ENCODE results near the gene TBC1D5. TPM values are rescaled to one million over a fixed set of nuclear protein-coding genes. Genes with fewer than 3 reads are reported as not detected.

Gene TBC1D5
- polyA plus RNA-seq, 2 of the 4 experiments (the other 2 are of a cell fraction), result 36.7 to 72.2 TPM

- ATAC-seq (no peak), FAIRE-seq (no peak), DNase-seq (ENCODE audit: low read depth in 1 of 2, low spot score in 1 of 2) (no peak)
- Histone ChIP-seq H3K4me3 (no peak overlapping the region), H3K4me1 (no peaks in the 10 kb centered on the region), H3K4me2 (no peak overlapping the region), H3K27ac (no peak overlapping the region), H3K9me3 (0 out of 3 replicates have a peak, but pooled peaks cover 6% of the 10 kb centered on the region)
- POLR2A ChIA-PET, result no interaction called here
- 94% methylated on average over 15 of the region's 16 CpGs for WGBS (ENCODE audit: missing lambda C conversion rate)
- TF ChIP-seq PHF8 (IDR thresholded peaks at IDR 0.05; ENCODE audit: borderline replicate concordance, low read depth) (no peak), CHD4 (IDR thresholded peaks at IDR 0.05; ENCODE audit: borderline replicate concordance) (no peak), ZSCAN20 (CRISPR knock-in tag; IDR thresholded peaks at IDR 0.05) (no peak), HES2 (IDR thresholded peaks at IDR 0.05) (no peak), MYC (IDR thresholded peaks at IDR 0.05; ENCODE audit: borderline replicate concordance, low read length) (no peak), HOXB13 (CRISPR knock-in tag; IDR thresholded peaks at IDR 0.05; ENCODE audit: low read depth) (no peak), SREBF2 (IDR thresholded peaks at IDR 0.05) (no peak), HEYL (CRISPR knock-in tag; IDR thresholded peaks at IDR 0.05) (no peak), CTCF (IDR thresholded peaks at IDR 0.05) (no peak), ZNF302 (CRISPR knock-in tag; IDR thresholded peaks at IDR 0.05) (no peak), CBX2 (IDR thresholded peaks at IDR 0.05; ENCODE audit: borderline replicate concordance, low read depth) (no peak), BHLHE40 (IDR thresholded peaks at IDR 0.05; ENCODE audit: low read depth, low read length) (no peak)
- TF ChIP-seq, protein P1, sequence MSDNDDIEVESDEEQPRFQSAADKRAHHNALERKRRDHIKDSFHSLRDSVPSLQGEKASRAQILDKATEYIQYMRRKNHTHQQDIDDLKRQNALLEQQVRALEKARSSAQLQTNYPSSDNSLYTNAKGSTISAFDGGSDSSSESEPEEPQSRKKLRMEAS (IDR thresholded peaks at IDR 0.05), result no peak
- CTCF ChIA-PET, result interaction anchor here (0.8 kb wide), 1 partner anchor 550 kb away, joined by 3 read pairs; no protein-coding TSS in a partner anchor
Observed at GRCh38 chr3:17151598-17152373, 590.6 kb downstream of the TBC1D5 start.

GRCh38 chr3:17149076-17149475, 593.4 kb downstream of the TBC1D5 start:
- POLR2A ChIA-PET, result no interaction called here
- FAIRE-seq, result no peak
- no peak for TF ChIP-seq ZNF302 (CRISPR knock-in tag; IDR thresholded peaks at IDR 0.05)
- no peak for DNase-seq (ENCODE audit: low read depth in 1 of 2, low spot score in 1 of 2)
- Histone ChIP-seq H3K27ac (no peak overlapping the region), H3K4me1 (no peaks in the 10 kb centered on the region), H3K4me2 (no peak overlapping the region), H3K9me3 (0 out of 3 replicates have a peak, but pooled peaks cover 6% of the 10 kb centered on the region), H3K4me3 (no peak overlapping the region)
- 93% methylated on average over 9 of the region's 9 CpGs for WGBS (ENCODE audit: missing lambda C conversion rate)
- CTCF ChIA-PET, result interaction anchor here (0.6 kb wide), 1 partner anchor 31 kb away, joined by 4 read pairs; no protein-coding TSS in a partner anchor
- ATAC-seq, result no peak

- ATAC-seq (no peak), FAIRE-seq (no peak), DNase-seq (ENCODE audit: low read depth in 1 of 2, low spot score in 1 of 2) (no peak)
- TF ChIP-seq, protein P2, sequence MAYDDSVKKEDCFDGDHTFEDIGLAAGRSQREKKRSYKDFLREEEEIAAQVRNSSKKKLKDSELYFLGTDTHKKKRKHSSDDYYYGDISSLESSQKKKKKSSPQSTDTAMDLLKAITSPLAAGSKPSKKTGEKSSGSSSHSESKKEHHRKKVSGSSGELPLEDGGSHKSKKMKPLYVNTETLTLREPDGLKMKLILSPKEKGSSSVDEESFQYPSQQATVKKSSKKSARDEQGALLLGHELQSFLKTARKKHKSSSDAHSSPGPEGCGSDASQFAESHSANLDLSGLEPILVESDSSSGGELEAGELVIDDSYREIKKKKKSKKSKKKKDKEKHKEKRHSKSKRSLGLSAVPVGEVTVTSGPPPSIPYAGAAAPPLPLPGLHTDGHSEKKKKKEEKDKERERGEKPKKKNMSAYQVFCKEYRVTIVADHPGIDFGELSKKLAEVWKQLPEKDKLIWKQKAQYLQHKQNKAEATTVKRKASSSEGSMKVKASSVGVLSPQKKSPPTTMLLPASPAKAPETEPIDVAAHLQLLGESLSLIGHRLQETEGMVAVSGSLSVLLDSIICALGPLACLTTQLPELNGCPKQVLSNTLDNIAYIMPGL (CRISPR knock-in tag; IDR thresholded peaks at IDR 0.05; ENCODE audit: borderline replicate concordance), result no peak
- TF ChIP-seq SMC3 (IDR thresholded peaks at IDR 0.05), result no peak
- TF ChIP-seq GATA3 (IDR thresholded peaks at IDR 0.05; ENCODE audit: borderline replicate concordance), result no peak
- TF ChIP-seq NR3C1 (IDR thresholded peaks at IDR 0.05), result no peak
- no peak for TF ChIP-seq ZFP36 (IDR thresholded peaks at IDR 0.05; ENCODE audit: borderline replicate concordance, partially characterized antibody)
- TF ChIP-seq HDAC2 (IDR thresholded peaks at IDR 0.05), result no peak
- TF ChIP-seq MAZ (IDR thresholded peaks at IDR 0.05; ENCODE audit: borderline replicate concordance, low read depth, low read length), result no peak
- TF ChIP-seq RFX5 (IDR thresholded peaks at IDR 0.05), result no peak
- no peak for TF ChIP-seq HEYL (CRISPR knock-in tag; IDR thresholded peaks at IDR 0.05)
- no peak for TF ChIP-seq NPAS2 (CRISPR knock-in tag; IDR thresholded peaks at IDR 0.05; ENCODE audit: borderline replicate concordance)
- TF ChIP-seq FOXS1 (CRISPR knock-in tag; IDR thresholded peaks at IDR 0.05), result no peak
- TF ChIP-seq HOXA7 (CRISPR knock-in tag; IDR thresholded peaks at IDR 0.05), result no peak
- TF ChIP-seq HES2 (IDR thresholded peaks at IDR 0.05), result no peak
- Histone ChIP-seq H3K4me1 (no peaks in the 10 kb centered on the region), H3K9me3 (no peaks in the 10 kb centered on the region), H3K27ac (no peak overlapping the region), H3K4me2 (no peak overlapping the region), H3K4me3 (no peak overlapping the region)
- WGBS (ENCODE audit: missing lambda C conversion rate), result 93% methylated on average over 7 of the region's 7 CpGs
- ChIA-PET CTCF (interaction anchor here (1.2 kb wide), 1 partner anchor 11 kb away, joined by 4 read pairs; no protein-coding TSS in a partner anchor), POLR2A (no interaction called here)
Observed at GRCh38 chr3:17144665-17144993, 597.8 kb downstream of the TBC1D5 start.

Measured in A549 (cell line).